Fibroblast of the aortic adventitia (primary cell): ENCODE data around the gene SMARCD3. TPM values are rescaled to one million over a fixed set of nuclear protein-coding genes. Genes with fewer than 3 reads are reported as not detected.

Experiments
- DNase-seq: peaks from one replicate; pipeline ENCODE4 v3.0.0-alpha.2; 2010; ENCODE audit warnings: low read depth
- H3K4me3 ChIP-seq: 2 replicates; pipeline ENCODE4 v1.5.1; 2011; ENCODE audit warnings: low read depth, mild to moderate bottlenecking, control low read depth, low read length, moderate library complexity
- CTCF ChIP-seq: IDR thresholded peaks from 2 replicates; pipeline ENCODE4 v1.5.1; 2011; ENCODE audit warnings: mild to moderate bottlenecking, low read length, control low read depth, inconsistent platforms; ENCODE audit not compliant: insufficient read depth
- total RNA-seq: library from RNA; depleted of rRNA; stranded (reverse); fragments of >200 nt; gene quantifications from 2 replicates; pipeline ENCODE4 v1.2.3, GENCODE V29; 2012; ENCODE audit warnings: low replicate concordance

The SMARCD3 gene
- 44.9 and 59.7 TPM in 2 replicates for total RNA-seq

GRCh38 chr7:151248346-151249033 lies at the start of gene SMARCD3:
Gene SMARCD3 (minus strand): TSS chr7:151248694. CDS start chr7:151248562, 132 bp downstream.
- DNase-seq: peak; percentile 65
- no peak for TF ChIP-seq CTCF
- peak within 1 kb of the TSS; percentile 79 for H3K4me3 ChIP-seq

- DNase-seq: no peak
- TF ChIP-seq CTCF: no peak
These were observed 47.9 kb upstream of the SMARCD3 start for GRCh38 chr7:151296202-151296992.

GRCh38 chr7:151292850-151293249 lies 44.4 kb upstream of the SMARCD3 start:
- TF ChIP-seq CTCF: no peak
- DNase-seq: no peak
- no peak overlapping the region for H3K4me3 ChIP-seq

More at GRCh38 chr7:151296202-151296992, 47.9 kb upstream of the SMARCD3 start:
- H3K4me3 ChIP-seq: no peak overlapping the region

DNA sequence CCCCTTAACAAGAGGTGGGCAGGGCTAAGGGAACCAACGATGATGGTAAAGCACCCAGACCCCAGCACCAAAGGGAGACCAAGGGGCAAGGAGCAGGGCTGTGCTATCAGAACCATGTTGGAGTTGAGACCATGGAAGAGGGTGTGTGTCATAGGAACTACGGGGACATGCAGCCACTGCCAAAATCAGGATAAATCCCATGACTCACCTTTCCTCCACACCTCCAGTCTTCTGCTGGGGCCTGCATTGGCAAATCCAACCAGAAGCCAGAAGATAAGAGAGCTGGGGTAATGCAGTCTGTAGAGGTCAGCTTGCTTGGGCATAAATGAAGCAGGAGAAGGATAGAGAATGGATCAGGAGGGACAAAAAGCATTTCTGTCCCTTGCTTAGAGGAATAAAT lies 42.7 kb upstream of the SMARCD3 start:
- no peak overlapping the region for H3K4me3 ChIP-seq
- DNase-seq: no peak
- no peak for TF ChIP-seq CTCF

DNA sequence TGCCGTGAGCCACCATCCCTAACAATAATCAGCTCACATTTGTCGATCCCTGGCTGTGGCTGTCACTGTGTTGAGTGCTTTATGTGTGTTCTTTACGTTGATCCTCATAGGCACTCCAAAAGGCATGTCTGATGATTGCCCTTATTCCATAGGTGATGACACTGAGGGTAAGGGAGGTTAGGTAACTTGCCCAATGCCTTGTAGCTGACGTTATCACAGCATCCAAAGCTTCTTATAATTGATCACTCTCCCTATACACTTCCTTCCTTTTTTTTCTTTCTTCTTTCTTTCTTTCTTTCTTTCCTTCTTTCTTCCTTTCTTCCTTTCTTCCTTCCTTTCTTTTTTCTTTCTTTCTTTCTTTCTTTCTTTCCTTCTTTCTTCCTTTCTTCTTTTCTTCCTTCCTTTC lies 41.9 kb upstream of the SMARCD3 start:
- no peak for DNase-seq
- H3K4me3 ChIP-seq: no peak overlapping the region
- TF ChIP-seq CTCF: no peak

GRCh38 chr7:151289891-151290290 lies 41.4 kb upstream of the SMARCD3 start:
- no peak for DNase-seq
- H3K4me3 ChIP-seq: no peak overlapping the region
- no peak for TF ChIP-seq CTCF
